H1 (cell line): ENCODE results near the gene ADGRB3. TPM values are rescaled to one million over a fixed set of nuclear protein-coding genes. Genes with fewer than 3 reads are reported as not detected.

ENCODE experiments used
- CTCF ChIA-PET: fragments of 300-600 bp; sonication (Branson Sonifier 250); formaldehyde crosslinking; loops from one replicate; lab custom pipeline; 2021; ENCODE audit not compliant: partially characterized antibody; lab: Charles Lee
- POLR2A ChIA-PET: fragments of 300-600 bp; sonication (Branson Sonifier 250); formaldehyde crosslinking; loops from one replicate; lab custom pipeline; 2021; ENCODE audit warnings: inconsistent platforms; ENCODE audit not compliant: partially characterized antibody; lab: Charles Lee
- DNase-seq, 2 experiments: peaks; one replicate each; pipeline versions ENCODE4 v3.0.0 to v3.0.0-alpha.2; 2010 to 2022; ENCODE audit warnings: low spot score in 2 of 2, low read depth in 1 of 2, mixed read lengths in 1 of 2
- FAIRE-seq: peaks from 2 replicates; lab custom pipeline; 2011; peaks lifted over from hg19 to GRCh38; lab: Jason Lieb, UNC
- H2AFZ ChIP-seq: 2 replicates; pipeline ENCODE4 v1.8.1; 2012; ENCODE audit warnings: low read length, inconsistent platforms
- H2AK5ac ChIP-seq: 2 replicates; pipeline ENCODE4 v1.6.1; 2013; ENCODE audit warnings: low read depth, low read length
- H2BK120ac ChIP-seq: replicated peaks from 2 replicates; pipeline ENCODE3; 2013; ENCODE audit warnings: low read depth, low read length, inconsistent platforms
- H2BK12ac ChIP-seq: 2 replicates; pipeline ENCODE4 v1.6.1; 2013; ENCODE audit warnings: low read depth, low read length
- H2BK15ac ChIP-seq: 2 replicates; pipeline ENCODE4 v1.6.1; 2013; ENCODE audit warnings: low read length
- H2BK20ac ChIP-seq: 2 replicates; pipeline ENCODE4 v1.6.1; 2013; ENCODE audit warnings: low read length
- H2BK5ac ChIP-seq: 2 replicates; pipeline ENCODE4 v1.6.1; 2013; ENCODE audit warnings: low read depth, low read length
- H3K14ac ChIP-seq: 2 replicates; pipeline ENCODE4 v1.6.1; 2013; ENCODE audit warnings: inconsistent platforms; ENCODE audit not compliant: insufficient read length
- H3K18ac ChIP-seq: 2 replicates; pipeline ENCODE4 v1.6.1; 2013; ENCODE audit warnings: low read length; ENCODE audit errors: extremely low read depth
- H3K23ac ChIP-seq: 2 replicates; pipeline ENCODE4 v1.6.1; 2013; ENCODE audit warnings: inconsistent platforms; ENCODE audit not compliant: insufficient read length
- H3K23me2 ChIP-seq: 2 replicates; pipeline ENCODE4 v1.6.1; 2013; ENCODE audit warnings: low read depth, low read length
- H3K27ac ChIP-seq: 2 replicates; pipeline ENCODE4 v1.6.1; 2011; ENCODE audit warnings: low read depth, low read length, inconsistent platforms
- H3K27me3 ChIP-seq, 4 experiments: replicated peaks in 1 of 4; 1 replicate in 1 of 4; 2 replicates in 3 of 4; pipeline versions ENCODE4 v1.6.1 to v1.8.1; 2011 to 2013; ENCODE audit warnings: low read length in 3 of 4, mild to moderate bottlenecking in 3 of 4, inconsistent platforms in 2 of 4, mixed read lengths in 2 of 4, moderate library complexity in 1 of 4; ENCODE audit not compliant: control insufficient read depth in 3 of 4, insufficient read depth in 3 of 4; ENCODE audit errors: extremely low read depth in 1 of 4
- H3K36me3 ChIP-seq, 4 experiments: 2 replicates each; pipeline versions ENCODE4 v1.6.1 to v1.8.1; 2011 to 2013; ENCODE audit warnings: mild to moderate bottlenecking in 4 of 4, low read length in 3 of 4, moderate library complexity in 2 of 4, control low read depth in 1 of 4, inconsistent platforms in 1 of 4; ENCODE audit not compliant: insufficient read depth in 4 of 4, control insufficient read depth in 2 of 4
- H3K4ac ChIP-seq: replicated peaks from 2 replicates; pipeline ENCODE3; 2013; ENCODE audit warnings: low read length, low read depth, mixed read lengths, inconsistent platforms; ENCODE audit not compliant: insufficient read length
- H3K4me1 ChIP-seq, 4 experiments: replicated peaks in 1 of 4; 1 replicate in 1 of 4; 2 replicates in 3 of 4; pipeline versions ENCODE4 v1.6.1 to v1.8.1; 2011 to 2013; ENCODE audit warnings: low read length in 3 of 4, inconsistent platforms in 2 of 4, mixed read lengths in 1 of 4; ENCODE audit not compliant: insufficient read depth in 4 of 4, control insufficient read depth in 3 of 4
- H3K4me2 ChIP-seq, 2 experiments: 2 replicates each; pipeline versions ENCODE4 v1.6.1 to v1.8.1; 2011 to 2013; ENCODE audit warnings: low read depth in 2 of 2, low read length in 2 of 2, control low read depth in 1 of 2, inconsistent platforms in 1 of 2, mild to moderate bottlenecking in 1 of 2; ENCODE audit not compliant: insufficient read depth in 1 of 2
- H3K4me3 ChIP-seq, 4 experiments: fragments of 200-600, 300-600 bp in 1 of 4; sonication (generic), shearing (Covaris generic), sonication (Bioruptor Twin) in 1 of 4; 2 replicates each; pipeline versions ENCODE4 v1.5.1 to v1.8.1; 2011 to 2016; ENCODE audit warnings: low read length in 4 of 4, low read depth in 3 of 4, control low read depth in 2 of 4, inconsistent platforms in 2 of 4, mild to moderate bottlenecking in 2 of 4, mixed read lengths in 1 of 4, moderate library complexity in 1 of 4; ENCODE audit not compliant: insufficient read depth in 2 of 4; ENCODE audit errors: extremely low read depth in 1 of 4
- H3K56ac ChIP-seq: replicated peaks from 2 replicates; pipeline ENCODE3; 2013; ENCODE audit warnings: low read depth, mild to moderate bottlenecking, mixed read lengths, low read length, inconsistent platforms; ENCODE audit not compliant: insufficient read length
- H3K79me1 ChIP-seq: 2 replicates; pipeline ENCODE4 v1.6.1; 2013; ENCODE audit warnings: low read depth, low read length, control low read depth
- H3K79me2 ChIP-seq, 2 experiments: 2 replicates each; pipeline versions ENCODE4 v1.6.1 to v1.8.1; 2012 to 2013; ENCODE audit warnings: low read length in 2 of 2, mild to moderate bottlenecking in 2 of 2, inconsistent platforms in 1 of 2; ENCODE audit not compliant: insufficient read depth in 2 of 2, control insufficient read depth in 1 of 2
- H3K9ac ChIP-seq, 4 experiments: replicated peaks in 1 of 4; 1 replicate in 1 of 4; 2 replicates in 3 of 4; pipeline versions ENCODE4 v1.6.1 to v1.8.1; 2011 to 2013; ENCODE audit warnings: low read depth in 3 of 4, low read length in 3 of 4, control low read depth in 2 of 4, mild to moderate bottlenecking in 2 of 4, moderate library complexity in 2 of 4, inconsistent platforms in 1 of 4; ENCODE audit errors: extremely low read depth in 1 of 4
- H3K9me3 ChIP-seq, 2 experiments: 2 replicates each; pipeline versions ENCODE4 v1.6.1 to v1.8.1; 2012 to 2013; ENCODE audit warnings: mild to moderate bottlenecking in 2 of 2, moderate library complexity in 2 of 2, control low read depth in 1 of 2, inconsistent platforms in 1 of 2, low read depth in 1 of 2, low read length in 1 of 2, mixed read lengths in 1 of 2; ENCODE audit not compliant: insufficient read depth in 2 of 2
- H4K20me1 ChIP-seq, 2 experiments: replicated peaks in 1 of 2; 2 replicates each; pipeline versions ENCODE3 to v1.8.1; 2011 to 2013; ENCODE audit warnings: inconsistent platforms in 2 of 2, low read length in 2 of 2, mild to moderate bottlenecking in 1 of 2; ENCODE audit not compliant: insufficient read depth in 2 of 2, control insufficient read depth in 1 of 2
- H4K5ac ChIP-seq: 2 replicates; pipeline ENCODE4 v1.6.1; 2013; ENCODE audit warnings: low read length, low read depth, mixed read lengths, inconsistent platforms; ENCODE audit not compliant: insufficient read length
- H4K8ac ChIP-seq: 2 replicates; pipeline ENCODE4 v1.8.0; 2013; ENCODE audit warnings: mild to moderate bottlenecking, moderate library complexity, low read length, inconsistent platforms; ENCODE audit not compliant: insufficient read depth; ENCODE audit errors: extremely low read depth
- H4K91ac ChIP-seq: replicated peaks from 2 replicates; pipeline ENCODE3; 2013; ENCODE audit warnings: low read length, mixed read lengths, inconsistent platforms; ENCODE audit not compliant: insufficient read length
- BRCA1 ChIP-seq: IDR thresholded peaks from 2 replicates; pipeline ENCODE4 v1.6.1; 2012; ENCODE audit warnings: low read depth, low read length, improper control_type of control experiment
- CREB1 ChIP-seq: IDR thresholded peaks from 2 replicates; pipeline ENCODE4 v1.6.1; 2012; ENCODE audit warnings: inconsistent platforms
- NRF1 ChIP-seq: IDR thresholded peaks from 2 replicates; pipeline ENCODE4 v1.6.1; 2011; ENCODE audit warnings: mild to moderate bottlenecking, low read depth, low read length, improper control_type of control experiment
- POLR2A ChIP-seq, 2 experiments: IDR thresholded peaks; 1 replicate in 1 of 2; 2 replicates in 1 of 2; pipeline ENCODE4 v1.6.1; 2011; ENCODE audit warnings: low read depth in 2 of 2, low read length in 2 of 2, mild to moderate bottlenecking in 2 of 2; ENCODE audit errors: control extremely low read depth in 1 of 2
- POLR2AphosphoS5 ChIP-seq: IDR thresholded peaks from 2 replicates; pipeline ENCODE4 v1.6.1; 2011; ENCODE audit warnings: low read depth, low read length
- RAD21 ChIP-seq, 2 experiments: IDR thresholded peaks in 1 of 2; conservative IDR thresholded peaks in 1 of 2; 2 replicates each; pipeline ENCODE4 v1.6.1; 2011; ENCODE audit warnings: low read depth in 2 of 2, low read length in 2 of 2, improper control_type of control experiment in 1 of 2, inconsistent platforms in 1 of 2, mild to moderate bottlenecking in 1 of 2, moderate library complexity in 1 of 2
- RNF2 ChIP-seq: fragments of 200-900, 300-1000 bp; sonication (generic); IDR thresholded peaks from 2 replicates; pipeline ENCODE4 v1.7.1; 2016; ENCODE audit warnings: borderline replicate concordance, low read depth, mild to moderate bottlenecking, antibody characterized with exemption, low read length; ENCODE audit not compliant: poor library complexity, severe bottlenecking; ENCODE audit errors: missing control alignments
- SIRT6 ChIP-seq: IDR thresholded peaks from one replicate; pipeline ENCODE4 v1.7.1; 2012; ENCODE audit warnings: low read length, inconsistent platforms
- SIX5 ChIP-seq: IDR thresholded peaks from 2 replicates; pipeline ENCODE4 v1.6.1; 2011; ENCODE audit warnings: mild to moderate bottlenecking, low read depth, low read length
- SP1 ChIP-seq: IDR thresholded peaks from 2 replicates; pipeline ENCODE4 v1.6.1; 2011; ENCODE audit warnings: low read depth, low read length
- SP4 ChIP-seq: IDR thresholded peaks from 2 replicates; pipeline ENCODE4 v1.6.1; 2012; ENCODE audit warnings: low read length, inconsistent platforms
- SUZ12 ChIP-seq: fragments of 200-600 bp; sonication (generic); IDR thresholded peaks from 2 replicates; pipeline ENCODE4 v1.6.1; 2012; ENCODE audit warnings: mild to moderate bottlenecking, inconsistent platforms, low read length, moderate library complexity, mixed read lengths
- TAF7 ChIP-seq: optimal IDR thresholded peaks from 2 replicates; pipeline ENCODE3; 2011; ENCODE audit warnings: low read depth, mild to moderate bottlenecking, inconsistent platforms, low read length, moderate library complexity, borderline replicate concordance
- TCF12 ChIP-seq: IDR thresholded peaks from 2 replicates; pipeline ENCODE4 v1.6.1; 2011; ENCODE audit warnings: low read depth, mild to moderate bottlenecking, low read length
- ZNF274 ChIP-seq: IDR thresholded peaks from 2 replicates; pipeline ENCODE4 v1.7.0; 2012; ENCODE audit warnings: low read length, borderline replicate concordance; ENCODE audit errors: extremely low read depth
- WGBS, 2 experiments: shearing (Covaris generic) in 1 of 2; methylation state at CpG; one replicate each; pipeline versions ENCODE4 v1.1.6 to v1.1.7; 2013 to 2015; ENCODE audit warnings: low lambda C conversion rate in 2 of 2, mixed read lengths in 2 of 2, inconsistent platforms in 1 of 2, low coverage in 1 of 2, missing lambda C conversion rate in 1 of 2; ENCODE audit not compliant: insufficient replicate concordance in 2 of 2, insufficient coverage in 1 of 2, insufficient read length in 1 of 2; ENCODE audit errors: extremely low coverage in 1 of 2, missing lambda C conversion rate in 1 of 2; 5-methylcytosine and 5-hydroxymethylcytosine counted together
- polyA plus RNA-seq, 7 experiments: library from polyadenylated mRNA; depleted of rRNA in 3 of 7; stranded (reverse) in 5 of 7; unstranded in 2 of 7; fragments of >200 nt in 5 of 7; fragments of 200-250 nt in 2 of 7; gene quantifications; 1 replicate in 5 of 7; 2 replicates in 1 of 7; 4 replicates in 1 of 7; pipeline versions ENCODE4 v1.2.1 to v1.2.3, GENCODE V29; 2011 to 2013; ENCODE audit warnings: missing spikeins in 2 of 7, mixed read lengths in 2 of 7
- total RNA-seq: library from RNA; stranded (reverse); fragmentation: NEBNext Ultra II Directional; extraction: Animal tissue kit (Norgen Biotek cat#: 25700); gene quantifications from 2 replicates; pipeline ENCODE4 v1.2.1, GENCODE V29; 2021

ADGRB3 gene
- total and polyA plus RNA-seq, 2 of the 8 experiments (the other 6 are each of a cell fraction or from before 2014, with no cell fraction given): 0.35 to 1.2 TPM

GRCh38 chr6:68747110-68747790 lies 112.2 kb downstream of the ADGRB3 start:
- 100% methylated on average over 1 of the region's 1 CpG; no CpG with 5 or more reads in 1 of the 2 experiments for WGBS, 2 experiments
- Histone ChIP-seq H2BK120ac (no peak overlapping the region), H2AK5ac (no peak overlapping the region), H2BK20ac (no peak overlapping the region), H3K9ac (no peak overlapping the region), H2BK5ac (no peak overlapping the region), H3K4ac (no peak overlapping the region), H3K79me1 (no peaks in the 10 kb centered on the region), H2BK12ac (no peak overlapping the region), H4K5ac (no peak overlapping the region), H4K8ac (no peak overlapping the region), H3K27ac (no peak overlapping the region), H2BK15ac (no peak overlapping the region), H4K20me1 (no peaks in the 10 kb centered on the region), H3K4me1 (no peaks in the 10 kb centered on the region), H3K36me3 (no peaks in the 10 kb centered on the region), H3K18ac (no peak overlapping the region), H3K23ac (no peak overlapping the region), H2AFZ (no peak overlapping the region), H3K23me2 (no peaks in the 10 kb centered on the region), H3K56ac (no peak overlapping the region), H3K27me3 (no peaks in the 10 kb centered on the region), H3K4me2 (no peak overlapping the region), H4K91ac (no peak overlapping the region), H3K4me3 (no peak overlapping the region), H3K9me3 (no peaks in the 10 kb centered on the region), H3K79me2 (no peaks in the 10 kb centered on the region), H3K14ac (no peak overlapping the region)
- CTCF ChIA-PET: no interaction called here
- POLR2A ChIA-PET: no interaction called here
- FAIRE-seq (no peak), DNase-seq (no peak)
- TF ChIP-seq ZNF274 (no peak), TAF7 (no peak), TCF12 (no peak), RNF2 (no peak), NRF1 (no peak), RAD21 (IDR thresholded peaks at IDR 0.05 in 1 of 2, conservative IDR thresholded peaks at IDR 0.05 in 1 of 2; ENCODE audit: low read depth in 2 of 2, low read length in 2 of 2) (no peak), POLR2AphosphoS5 (no peak), SP4 (no peak), SUZ12 (no peak), SIX5 (no peak), CREB1 (no peak), POLR2A (IDR thresholded peaks at IDR 0.05; ENCODE audit: control extremely low read depth in 1 of 2, low read depth in 2 of 2, low read length in 2 of 2) (no peak), BRCA1 (no peak), SIRT6 (no peak), SP1 (no peak)
